Tibial artery (tissue), 4 donors: ENCODE measurements around the gene CEP131.

Source experiments
- DNase-seq, 2 donors: peaks; one replicate each; pipeline ENCODE4 v3.0.0-alpha.2; 2019
- H3K27ac ChIP-seq, 2 donors: fragments of 200-600 bp; sonication (generic) in 1 of 2; 1 replicate in 1 of 2; 2 replicates in 1 of 2; pipeline ENCODE4 v1.5.1; 2018 to 2019; ENCODE audit warnings: mild to moderate bottlenecking in 1 of 2
- H3K27me3 ChIP-seq, 2 donors: fragments of 200-600 bp; sonication (generic) in 1 of 2; one replicate each; pipeline versions ENCODE4 v1.5.1 to v1.6.0; 2016 to 2019
- H3K36me3 ChIP-seq, 3 donors: fragments of 200-600 bp; sonication (generic) in 2 of 3; one replicate each; pipeline ENCODE4 v1.5.1; 2016 to 2019; ENCODE audit warnings: mild to moderate bottlenecking in 2 of 3
- H3K4me1 ChIP-seq, 4 donors: fragments of 200-600 bp; sonication (generic) in 2 of 4; 1 replicate in 3 of 4; 2 replicates in 1 of 4; pipeline ENCODE4 v1.5.1; 2016 to 2019
- H3K4me3 ChIP-seq, 2 donors: fragments of 200-600 bp; sonication (generic) in 1 of 2; 1 replicate in 1 of 2; 2 replicates in 1 of 2; pipeline ENCODE4 v1.5.1; 2018 to 2019; ENCODE audit warnings: mild to moderate bottlenecking in 2 of 2
- H3K9me3 ChIP-seq, 3 donors: fragments of 200-600 bp; sonication (generic) in 1 of 3; one replicate each; pipeline ENCODE4 v1.5.1; 2016 to 2019
- intact Hi-C: fragments of 100-400 bp; cut with DNase I; formaldehyde crosslinking; loops from one replicate; pipeline ENCODE4 v1.15.0; 2023; ENCODE audit warnings: low total_unique reads
- TF ChIP-seq, protein P1 (sequence below), 2 experiments: fragments of 200-600 bp in 1 of 2; fragments of 450-650 bp in 1 of 2; IDR thresholded peaks; one replicate each; pipeline ENCODE4 v1.5.1; 2017 to 2019; ENCODE audit warnings: antibody characterized with exemption in 2 of 2, mild to moderate bottlenecking in 1 of 2, moderate library complexity in 1 of 2

The CEP131 gene

DNA sequence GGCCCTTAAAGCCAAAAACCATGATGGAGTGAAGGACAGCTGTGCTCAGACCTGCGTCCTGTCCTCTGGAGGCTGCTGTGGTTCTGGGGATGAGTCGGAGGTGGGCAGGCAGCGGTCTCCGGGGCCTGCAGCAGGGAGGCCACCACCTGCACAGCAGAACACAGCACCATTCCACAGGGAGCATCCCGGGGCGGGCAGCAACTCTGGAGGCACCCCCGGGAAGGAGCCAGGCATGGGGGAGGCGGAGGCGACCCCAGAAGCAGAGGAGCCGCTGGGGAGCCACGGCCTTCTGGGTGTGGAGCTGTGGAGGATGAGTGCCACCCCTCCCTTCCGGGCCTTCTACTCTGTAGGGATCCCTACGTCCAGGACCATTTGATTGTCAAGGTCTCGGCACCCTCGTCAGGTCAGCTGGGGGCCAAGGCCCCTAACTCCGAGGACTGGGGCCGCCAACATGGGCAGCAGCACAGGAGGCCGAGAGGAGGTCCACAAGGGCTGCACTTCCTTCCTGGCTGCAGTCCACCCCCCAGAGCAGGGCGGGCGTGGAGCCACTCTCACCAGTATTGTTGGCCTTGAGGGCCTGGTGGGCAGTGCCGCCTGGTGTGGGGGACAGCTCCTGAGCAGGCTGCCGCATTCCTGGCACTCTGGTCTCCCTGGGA, 23.8 kb downstream of the CEP131 start:
- no peaks in the 10 kb centered on the region for H3K4me1 ChIP-seq
- no peaks in the 10 kb centered on the region for H3K27me3 ChIP-seq
- H3K36me3 ChIP-seq, result peaks cover 0 to 74% (median 0%) of the 10 kb centered on the region in 3 donors
- no peaks in the 10 kb centered on the region for H3K9me3 ChIP-seq
- no peak overlapping the region for H3K27ac ChIP-seq
- DNase-seq, result no peak
- TF ChIP-seq, protein P1, sequence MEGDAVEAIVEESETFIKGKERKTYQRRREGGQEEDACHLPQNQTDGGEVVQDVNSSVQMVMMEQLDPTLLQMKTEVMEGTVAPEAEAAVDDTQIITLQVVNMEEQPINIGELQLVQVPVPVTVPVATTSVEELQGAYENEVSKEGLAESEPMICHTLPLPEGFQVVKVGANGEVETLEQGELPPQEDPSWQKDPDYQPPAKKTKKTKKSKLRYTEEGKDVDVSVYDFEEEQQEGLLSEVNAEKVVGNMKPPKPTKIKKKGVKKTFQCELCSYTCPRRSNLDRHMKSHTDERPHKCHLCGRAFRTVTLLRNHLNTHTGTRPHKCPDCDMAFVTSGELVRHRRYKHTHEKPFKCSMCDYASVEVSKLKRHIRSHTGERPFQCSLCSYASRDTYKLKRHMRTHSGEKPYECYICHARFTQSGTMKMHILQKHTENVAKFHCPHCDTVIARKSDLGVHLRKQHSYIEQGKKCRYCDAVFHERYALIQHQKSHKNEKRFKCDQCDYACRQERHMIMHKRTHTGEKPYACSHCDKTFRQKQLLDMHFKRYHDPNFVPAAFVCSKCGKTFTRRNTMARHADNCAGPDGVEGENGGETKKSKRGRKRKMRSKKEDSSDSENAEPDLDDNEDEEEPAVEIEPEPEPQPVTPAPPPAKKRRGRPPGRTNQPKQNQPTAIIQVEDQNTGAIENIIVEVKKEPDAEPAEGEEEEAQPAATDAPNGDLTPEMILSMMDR (IDR thresholded peaks at IDR 0.05), result no peak
- intact Hi-C loops, result no loop called here
- no peak overlapping the region for H3K4me3 ChIP-seq

DNA sequence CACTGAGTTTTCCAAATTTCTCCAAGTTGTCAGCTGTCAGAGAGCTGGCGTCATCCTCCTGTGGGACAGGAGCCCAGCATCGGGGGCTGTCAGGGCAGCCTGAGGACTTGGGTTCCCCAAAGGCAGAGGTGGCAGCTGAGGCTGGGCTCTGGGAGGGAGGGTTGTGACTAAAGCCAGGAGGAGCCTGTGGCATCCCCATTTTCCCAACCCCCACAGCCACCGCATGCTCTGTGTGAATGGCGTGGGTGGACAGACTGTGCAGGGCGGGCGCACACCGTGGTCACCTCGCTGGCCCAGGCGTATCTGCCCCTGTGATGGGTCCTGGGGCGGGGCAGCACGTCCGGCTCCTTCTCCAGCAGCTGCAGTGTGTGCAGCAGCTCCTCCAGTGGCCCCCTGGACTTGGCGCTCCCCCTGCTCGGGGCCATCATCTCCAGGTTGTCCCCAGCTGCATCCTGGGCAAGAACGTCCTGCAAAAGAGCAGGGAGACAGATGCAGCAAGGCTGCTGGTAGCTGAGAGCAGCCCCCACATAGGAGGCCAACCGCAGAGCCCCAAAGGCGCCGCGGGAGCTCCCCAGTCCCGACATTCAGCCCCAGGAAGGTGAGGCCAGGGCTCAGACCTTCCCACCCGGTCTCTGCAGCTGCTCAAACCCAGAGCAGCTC, 24.8 kb downstream of the CEP131 start:
- intact Hi-C loops, result no loop called here
- Histone ChIP-seq H3K27me3 (no peaks in the 10 kb centered on the region), H3K4me1 (no peaks in the 10 kb centered on the region), H3K9me3 (no peaks in the 10 kb centered on the region), H3K36me3 (peaks cover 0 to 74% (median 0%) of the 10 kb centered on the region in 3 donors), H3K4me3 (no peak overlapping the region), H3K27ac (no peak overlapping the region)
- DNase-seq, result no peak
- TF ChIP-seq, protein P1 (IDR thresholded peaks at IDR 0.05), result no peak

DNA sequence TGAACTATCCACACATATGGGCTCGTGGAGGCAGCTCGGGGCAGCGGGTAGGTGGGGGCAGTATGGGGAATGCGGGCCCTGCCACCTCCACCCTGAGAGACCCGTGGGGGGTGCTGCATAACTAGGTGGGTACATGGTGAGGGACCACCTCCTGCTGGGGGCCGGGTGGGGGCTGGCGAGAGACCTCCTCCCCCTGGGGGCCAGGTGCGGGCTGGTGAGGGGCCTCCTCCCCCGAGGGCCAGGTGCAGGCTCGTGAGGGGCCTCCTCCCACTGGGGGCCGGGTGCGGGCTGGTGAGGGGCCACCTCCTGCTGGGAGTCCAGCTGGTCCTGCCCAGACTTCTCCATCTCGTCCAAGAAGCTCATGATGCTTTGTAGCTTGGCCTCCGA, 25.4 kb downstream of the CEP131 start:
- Histone ChIP-seq H3K4me3 (no peak overlapping the region), H3K27ac (no peak overlapping the region), H3K36me3 (peaks cover 0 to 74% (median 0%) of the 10 kb centered on the region in 3 donors), H3K4me1 (no peaks in the 10 kb centered on the region), H3K27me3 (no peaks in the 10 kb centered on the region), H3K9me3 (no peaks in the 10 kb centered on the region)
- no peak for DNase-seq
- intact Hi-C loops, result no loop called here
- TF ChIP-seq, protein P1 (IDR thresholded peaks at IDR 0.05), result no peak

DNA sequence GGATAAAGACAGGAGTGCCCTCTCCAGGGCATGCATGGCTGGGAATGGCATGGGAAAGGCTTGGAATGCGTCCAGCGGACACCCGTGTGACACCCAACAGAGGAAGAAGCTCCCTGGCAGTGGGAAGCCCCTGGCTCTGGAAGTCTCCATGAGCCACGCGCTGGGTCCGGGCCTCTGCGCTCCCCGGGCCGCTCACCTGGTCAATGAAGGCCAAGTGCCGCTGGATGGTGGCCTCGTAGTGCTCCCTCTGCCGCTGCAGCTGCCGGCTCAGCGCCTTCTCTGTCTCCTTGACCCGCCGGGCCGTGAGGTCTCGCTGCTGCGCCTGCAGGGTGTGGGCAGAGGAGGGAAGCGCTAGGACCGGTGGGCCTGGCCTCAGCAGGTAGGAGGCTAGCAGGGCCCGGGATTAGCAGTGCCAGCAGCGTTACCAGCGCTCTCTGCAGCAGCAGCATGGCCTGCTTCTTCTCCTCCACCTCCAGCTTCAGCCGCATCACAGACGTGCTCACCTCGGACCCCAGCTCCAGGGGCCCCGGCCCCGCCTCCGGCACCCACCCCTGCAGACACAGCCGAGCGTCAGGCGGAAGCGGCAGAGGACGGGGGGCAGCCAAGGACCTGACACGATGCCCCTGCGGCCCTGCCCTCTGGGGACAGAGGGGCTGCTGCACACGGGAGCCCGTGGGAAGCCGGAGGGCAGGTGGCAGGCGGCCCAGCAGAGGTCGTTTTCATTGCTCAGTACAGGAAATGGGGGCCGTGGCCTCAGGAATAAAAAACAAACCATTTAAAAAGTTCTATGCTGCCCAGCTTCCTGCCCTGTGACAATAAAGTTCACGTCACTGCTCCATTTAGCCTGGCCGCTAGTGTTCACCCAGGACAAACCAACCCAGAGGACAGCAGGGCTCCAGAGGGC, 26.0 kb downstream of the CEP131 start:
- TF ChIP-seq, protein P1 (IDR thresholded peaks at IDR 0.05), result no peak
- Histone ChIP-seq H3K4me1 (no peaks in the 10 kb centered on the region), H3K9me3 (no peaks in the 10 kb centered on the region), H3K36me3 (peaks cover 0 to 80% (median 0%) of the 10 kb centered on the region in 3 donors), H3K4me3 (no peak overlapping the region), H3K27me3 (no peaks in the 10 kb centered on the region), H3K27ac (no peak overlapping the region)
- intact Hi-C loops, result no loop called here
- DNase-seq, result no peak

DNA sequence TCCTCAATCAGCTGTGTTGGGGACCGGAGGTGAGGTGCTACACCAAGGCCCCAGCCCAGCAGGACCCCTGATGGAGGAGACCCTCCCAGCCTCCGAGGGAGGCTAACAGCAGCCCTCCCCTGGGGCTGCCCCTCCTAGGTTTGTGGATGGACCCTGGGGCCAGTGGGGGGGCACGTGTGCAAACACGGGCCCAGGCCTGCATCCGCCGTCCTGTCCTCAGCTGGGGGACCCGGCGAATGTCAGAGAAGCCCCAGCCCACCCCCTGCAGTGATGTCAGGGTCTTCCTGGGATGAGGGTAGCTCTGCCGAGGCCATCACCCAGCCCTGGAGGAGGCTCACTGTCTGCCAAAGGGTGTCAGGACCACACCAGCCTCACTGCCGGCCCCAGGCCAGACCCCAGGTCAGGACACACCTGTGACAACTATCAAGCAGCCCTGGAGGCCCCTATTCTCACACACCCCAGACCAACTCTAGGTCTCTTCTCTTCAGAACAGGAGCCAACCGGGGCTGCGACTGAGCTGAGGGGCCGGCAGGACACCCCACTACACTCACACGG, 26.7 kb downstream of the CEP131 start:
- DNase-seq, result no peak
- Histone ChIP-seq H3K36me3 (peaks cover 0 to 87% (median 0%) of the 10 kb centered on the region in 3 donors), H3K27ac (no peak overlapping the region), H3K27me3 (no peaks in the 10 kb centered on the region), H3K4me3 (no peak overlapping the region), H3K9me3 (no peaks in the 10 kb centered on the region), H3K4me1 (no peaks in the 10 kb centered on the region)
- TF ChIP-seq, protein P1 (IDR thresholded peaks at IDR 0.05), result no peak
- intact Hi-C loops, result no loop called here
